DMS79 (cell line): ENCODE data around the gene CHI3L1.

Experiments
- DNase-seq: peaks from one replicate; lab custom pipeline; 2025; lab: John Stamatoyannopoulos, UW

The CHI3L1 gene

DNA sequence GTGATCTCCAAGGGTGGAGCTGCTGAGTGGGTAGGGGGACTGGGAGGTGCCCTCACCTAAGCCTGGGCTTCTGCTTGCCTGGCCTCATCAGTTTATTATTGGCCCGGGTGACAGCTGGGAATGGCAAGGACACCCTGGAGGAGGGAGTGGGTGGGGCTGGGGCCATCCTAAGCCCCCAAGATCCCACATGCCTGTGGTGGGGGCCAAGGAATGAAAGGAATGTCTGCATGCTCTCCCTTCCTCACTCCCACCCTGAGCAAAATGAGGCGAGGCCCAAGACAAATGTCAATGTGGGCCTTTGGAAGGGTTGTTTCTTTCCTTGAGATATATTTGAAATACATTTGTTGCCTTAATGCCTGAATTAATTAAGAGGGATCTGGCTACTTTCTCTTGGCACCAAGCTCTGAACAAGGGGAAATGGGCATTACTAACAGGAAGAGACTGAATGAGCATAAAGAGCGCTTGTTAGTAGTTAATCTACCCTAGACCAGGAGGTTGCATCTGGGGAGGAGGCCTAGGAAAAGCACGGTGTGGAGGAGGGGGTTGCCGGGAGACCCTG lies 19.7 kb upstream of the CHI3L1 start:
- DNase-seq: no peak

DNA sequence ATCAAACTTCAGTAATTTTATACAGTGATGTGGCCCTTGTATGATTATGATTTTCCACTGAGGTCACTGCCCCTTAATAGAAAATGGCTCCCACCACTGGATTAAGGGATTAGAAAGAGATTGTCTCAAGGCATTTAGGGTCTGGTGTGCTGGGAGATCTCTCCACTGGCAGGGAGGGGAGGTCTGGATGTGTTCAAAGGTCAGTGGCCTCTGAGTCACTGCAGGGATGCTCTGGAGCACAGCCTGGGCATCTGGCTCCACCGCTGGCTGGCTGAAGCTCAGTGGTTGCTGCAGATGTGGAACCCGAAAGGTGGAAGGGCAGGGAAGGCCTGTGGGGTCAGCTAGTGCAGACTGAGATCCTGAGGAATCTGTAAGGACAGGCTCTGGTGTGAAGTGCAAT lies 18.3 kb upstream of the CHI3L1 start:
- no peak for DNase-seq

DNA sequence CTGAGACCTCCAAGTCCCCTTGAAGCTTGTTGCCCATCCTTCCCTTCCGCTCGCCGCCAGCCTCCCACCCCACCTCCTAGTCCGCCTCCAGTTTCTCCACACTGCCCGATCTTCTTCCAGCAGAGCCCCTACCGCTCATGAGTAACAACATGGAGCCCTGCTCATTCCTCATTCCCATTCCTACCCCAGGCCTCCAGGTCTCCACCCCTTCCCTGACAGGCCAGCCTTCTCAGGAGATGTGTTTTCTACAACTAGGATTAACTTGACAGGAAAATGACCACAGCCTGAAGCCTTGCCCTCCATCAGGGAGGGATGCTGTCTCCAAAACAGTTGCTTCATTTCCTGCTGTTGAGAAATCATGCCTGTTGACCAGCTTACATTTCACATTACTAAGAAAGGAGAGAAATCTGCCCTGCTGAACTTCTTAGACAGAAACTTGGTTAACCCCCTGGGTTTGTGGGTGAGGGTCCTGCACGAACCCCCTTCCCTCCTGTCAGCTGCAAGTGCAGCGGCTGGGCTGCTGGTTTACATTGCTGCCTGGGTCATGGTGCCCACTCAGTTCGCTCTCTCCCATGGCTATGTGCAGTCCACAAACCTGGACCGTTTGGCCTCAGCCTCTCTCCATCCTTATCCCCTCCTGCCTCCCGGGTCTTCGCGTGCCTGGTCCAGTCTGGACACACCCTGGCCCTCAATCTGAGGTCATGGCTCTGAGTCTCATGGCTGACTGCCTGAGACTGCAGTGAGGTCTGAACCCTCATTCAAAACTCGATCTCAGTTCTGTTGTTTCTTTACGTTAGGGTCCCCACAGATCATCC lies 16.1 kb upstream of the CHI3L1 start:
- DNase-seq: no peak

DNA sequence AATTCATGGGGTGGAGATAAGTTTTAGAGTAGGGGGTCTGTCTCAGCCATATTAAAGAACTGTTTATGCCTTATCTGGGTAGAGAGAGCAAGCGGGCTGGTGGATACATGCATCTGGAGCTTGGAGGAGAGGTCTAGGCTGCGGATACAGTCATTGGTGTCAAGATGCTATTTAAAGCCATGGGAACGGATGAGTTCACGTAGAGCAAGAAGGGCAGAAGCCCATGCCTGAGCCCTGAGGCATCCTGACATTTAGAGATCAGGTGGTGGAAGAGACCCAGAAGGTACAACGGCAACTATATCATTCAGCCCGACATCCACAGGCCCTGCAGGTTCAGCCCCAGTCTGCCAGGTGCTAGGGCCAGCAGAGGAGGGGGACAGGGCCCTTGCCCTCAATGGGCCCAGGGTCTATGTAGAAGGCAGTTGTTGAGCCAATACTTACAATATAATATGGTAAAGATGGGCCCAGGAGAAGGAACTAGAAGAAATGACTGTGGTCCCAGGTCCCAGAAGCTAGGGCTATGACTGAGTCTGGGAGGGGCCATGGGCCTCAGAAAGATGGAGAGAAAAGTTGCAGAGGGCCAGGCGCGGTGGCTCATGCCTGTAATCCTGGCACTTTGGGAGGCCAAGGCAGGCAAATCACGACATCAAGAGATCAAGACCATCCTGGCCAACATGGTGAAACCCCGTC lies 15.2 kb upstream of the CHI3L1 start:
- DNase-seq: no peak

DNA sequence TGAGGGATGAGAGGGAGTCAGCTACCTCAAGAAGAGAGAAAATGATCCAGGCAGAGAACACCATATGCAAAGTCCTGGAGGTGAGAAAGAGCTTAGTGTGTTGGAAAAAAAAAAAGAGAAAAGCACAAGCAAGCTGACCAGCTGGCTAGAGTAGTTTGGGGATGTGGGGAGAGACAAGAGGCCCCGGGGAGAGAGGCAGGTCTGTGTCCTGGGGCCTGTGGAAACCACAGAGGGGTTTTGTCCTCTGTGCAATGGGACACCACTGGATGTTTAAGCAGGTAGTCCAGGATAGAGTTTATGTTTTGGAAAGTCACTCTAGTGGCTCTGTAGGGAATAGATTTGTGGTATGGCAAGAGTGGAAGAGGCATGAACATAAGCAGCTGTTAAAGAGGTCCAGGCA lies 14.4 kb upstream of the CHI3L1 start:
- no peak for DNase-seq

DNA sequence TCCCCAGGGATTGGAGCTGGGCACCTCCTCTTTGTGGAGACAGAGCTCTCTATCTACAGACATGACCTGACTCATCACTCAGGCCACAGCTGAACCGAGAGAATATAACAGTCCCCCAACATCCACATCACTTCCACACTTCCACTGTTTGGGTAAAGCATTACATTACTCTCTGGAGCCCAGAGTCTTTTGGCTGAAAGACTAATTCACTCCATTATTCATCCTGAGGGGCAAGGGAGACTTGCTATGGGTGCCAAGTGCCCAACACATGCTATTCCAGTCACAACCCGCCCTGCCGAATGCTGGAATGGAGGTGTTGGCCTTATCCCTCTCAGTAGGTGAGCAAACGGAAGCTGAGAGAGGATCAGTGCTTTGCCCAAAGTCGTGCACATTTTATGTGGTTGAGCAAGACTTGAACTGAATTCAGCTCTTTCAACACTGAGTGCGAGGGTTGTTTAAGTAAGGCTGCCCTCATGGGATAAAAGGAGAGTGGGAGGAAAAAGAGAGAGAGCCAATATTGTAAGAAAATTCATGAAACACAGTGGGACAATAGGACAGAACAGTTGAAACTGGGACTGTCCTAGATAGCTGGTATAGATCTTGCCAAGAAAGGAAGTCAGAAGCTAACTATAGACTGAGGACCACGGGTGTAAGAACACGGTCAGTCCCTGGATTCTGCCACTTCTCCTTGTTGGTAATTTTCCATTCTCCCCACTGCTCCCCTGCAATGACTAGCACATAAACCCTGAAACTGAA lies 13.5 kb upstream of the CHI3L1 start:
- DNase-seq: no peak

DNA sequence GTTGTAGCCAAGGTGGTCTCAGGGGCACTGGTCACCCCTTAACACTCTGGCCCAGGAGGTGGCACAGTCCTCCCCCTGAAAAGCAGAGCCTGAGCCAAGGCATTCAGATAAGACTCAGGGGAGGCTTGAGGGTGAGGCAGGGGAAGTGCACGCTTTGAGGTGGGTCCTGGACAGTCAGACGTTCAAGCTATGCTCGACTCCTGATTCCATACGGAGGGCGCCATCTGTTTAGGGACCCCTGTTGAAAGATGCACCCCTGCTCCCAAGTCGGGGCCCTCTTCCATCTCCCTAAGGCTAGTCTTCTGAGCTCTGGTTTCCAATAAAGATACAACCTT lies 12.9 kb upstream of the CHI3L1 start:
- DNase-seq: no peak

DNA sequence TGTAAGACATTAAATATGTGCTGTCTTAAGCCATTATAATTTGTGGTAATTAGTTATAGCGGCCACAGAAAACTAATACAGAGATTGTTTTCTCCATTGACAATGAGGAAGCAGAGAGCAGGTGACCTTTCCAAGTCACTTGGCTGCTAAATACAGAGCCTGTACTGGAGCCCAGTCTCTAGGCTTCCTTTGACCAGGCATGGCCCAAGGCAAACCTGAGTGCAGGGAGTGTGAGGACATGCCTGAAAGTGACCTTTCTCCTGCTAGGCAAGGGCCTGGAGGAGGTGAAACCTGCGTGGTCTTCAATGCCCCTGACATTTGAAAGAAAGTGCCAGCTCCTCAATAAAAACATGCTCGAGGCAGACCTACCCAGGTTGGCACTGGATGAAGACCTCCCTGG lies 12.5 kb upstream of the CHI3L1 start:
- no peak for DNase-seq

DNA sequence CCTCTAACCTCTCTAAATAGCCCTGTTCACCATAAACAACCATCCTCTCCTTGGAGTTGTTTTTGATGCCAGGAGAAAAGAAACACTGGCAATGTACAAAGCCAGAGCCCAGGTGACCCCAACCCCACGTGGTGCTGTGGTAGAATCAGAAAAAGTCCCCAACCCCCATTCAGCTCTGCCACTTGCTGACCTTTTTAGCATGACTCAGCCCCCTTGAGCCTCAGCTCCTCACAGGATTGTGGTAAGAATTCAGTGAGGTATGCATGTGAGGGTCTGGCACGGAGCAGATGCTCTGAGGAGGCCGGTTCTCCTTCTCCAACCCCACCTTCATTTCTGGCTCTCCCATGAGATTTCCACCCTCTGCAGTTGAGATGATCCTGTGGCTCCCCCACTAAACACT lies 11.1 kb upstream of the CHI3L1 start:
- no peak for DNase-seq

DNA sequence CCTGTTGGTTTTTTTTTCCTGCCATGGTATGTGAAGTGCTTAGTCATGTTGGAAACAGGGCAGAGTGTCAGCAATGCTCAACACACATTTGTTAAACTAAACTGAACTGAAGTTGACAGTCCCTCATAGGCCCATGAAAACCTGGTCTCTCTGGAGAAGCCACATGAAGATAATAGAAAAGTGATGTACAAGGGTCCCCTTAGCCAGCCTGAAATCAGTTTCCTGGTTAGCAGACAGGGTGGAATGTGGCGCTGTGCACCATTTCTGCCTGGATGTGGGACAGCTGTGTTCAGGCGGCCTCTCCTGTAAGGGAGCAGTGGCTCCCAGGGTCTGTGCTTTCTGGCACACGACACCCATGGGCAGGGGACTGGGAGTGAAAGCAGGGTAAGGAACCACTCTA lies 9.9 kb upstream of the CHI3L1 start:
- DNase-seq: no peak

DNA sequence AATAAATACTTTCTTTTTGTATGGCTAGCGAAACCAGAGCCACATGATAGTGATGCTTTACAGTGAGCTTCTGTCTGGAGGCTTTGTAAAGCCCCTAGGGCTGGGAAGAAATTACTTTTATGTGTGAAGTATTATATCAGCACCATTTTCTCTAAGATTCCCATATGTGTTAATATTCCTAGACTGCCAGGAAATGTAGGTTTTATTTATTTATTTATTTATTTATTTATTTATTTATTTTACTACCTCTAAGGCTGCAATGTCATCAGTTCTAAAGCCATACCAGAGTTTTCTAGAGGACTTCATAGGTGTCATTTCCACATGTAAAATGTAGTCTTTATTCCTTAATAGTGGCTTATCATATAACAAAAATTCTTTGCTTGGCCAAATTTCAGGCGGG lies 4.4 kb upstream of the CHI3L1 start:
- no peak for DNase-seq

DNA sequence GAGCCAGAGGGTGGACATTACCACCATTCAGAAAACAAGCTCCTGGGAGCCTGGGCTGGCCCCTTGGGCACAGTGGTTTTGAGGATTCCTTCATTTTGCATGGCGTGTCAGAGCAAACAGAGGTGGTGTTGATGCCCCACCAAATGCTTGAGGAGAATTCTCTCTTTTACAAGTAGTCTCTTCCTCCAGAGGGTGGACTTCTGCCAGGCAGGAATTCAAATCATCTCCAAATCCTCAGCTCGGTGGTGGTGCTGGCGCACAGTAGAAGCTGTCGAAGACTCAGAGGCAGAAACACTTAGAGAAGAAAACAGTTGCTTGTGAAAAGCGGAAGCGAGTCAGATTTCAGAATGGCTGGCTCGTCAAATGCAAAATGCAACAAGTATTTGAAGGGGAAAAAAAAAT lies 3.4 kb upstream of the CHI3L1 start:
- peak; percentile 54 for DNase-seq

DNA sequence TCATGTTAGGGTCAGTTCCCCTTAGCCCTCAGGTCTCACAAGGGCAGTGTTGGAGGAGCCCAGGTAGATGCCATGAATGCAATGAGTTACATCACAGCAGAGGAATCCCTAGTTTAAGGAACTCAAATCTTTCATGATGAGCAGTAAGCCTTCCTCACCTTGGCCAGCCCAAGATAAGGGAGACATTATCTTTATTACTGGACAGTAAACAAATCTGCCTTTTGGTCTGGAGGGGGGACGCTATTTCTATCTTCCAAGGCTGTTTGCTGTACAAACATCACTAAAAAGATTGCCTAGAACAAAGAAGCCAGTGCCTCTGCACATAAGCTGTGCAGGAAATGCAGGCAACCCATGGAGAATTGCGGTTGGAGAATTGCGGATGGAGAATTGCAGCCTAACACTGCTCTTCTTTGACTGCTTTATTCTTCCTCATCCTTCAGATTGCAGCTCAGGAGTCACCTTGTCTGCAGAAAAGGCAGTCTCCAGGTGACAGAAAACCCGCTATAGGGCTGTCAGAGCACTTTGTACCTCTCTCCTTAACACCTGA lies 2.3 kb upstream of the CHI3L1 start:
- no peak for DNase-seq

DNA sequence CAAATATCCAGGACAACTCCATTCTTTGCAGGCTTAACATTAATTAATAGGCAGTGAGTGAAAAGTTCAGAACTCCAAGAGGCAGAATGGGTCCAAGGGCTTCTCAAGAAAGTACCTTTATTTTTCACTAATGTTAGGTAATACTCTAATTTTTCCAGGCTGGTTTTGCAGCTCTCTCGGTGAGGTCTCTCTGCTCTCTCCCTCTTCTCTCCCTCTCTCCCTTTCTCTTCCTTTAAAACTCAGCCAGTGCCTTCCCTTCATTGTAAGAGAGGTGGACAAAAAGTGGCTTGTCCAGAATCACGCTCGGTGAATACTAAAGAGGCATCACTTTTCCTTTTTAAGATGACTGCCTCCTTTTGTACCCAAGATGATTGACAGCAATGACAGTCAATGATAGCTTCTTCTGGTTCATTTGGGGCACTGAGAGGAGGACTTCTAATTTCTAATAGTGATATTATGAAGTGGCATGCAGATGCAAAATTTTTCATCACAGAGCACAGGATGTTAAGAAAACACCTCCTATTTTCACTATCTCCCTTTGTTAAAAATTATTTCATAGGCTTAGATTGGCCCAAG lies 1.3 kb upstream of the CHI3L1 start:
- no peak for DNase-seq

DNA sequence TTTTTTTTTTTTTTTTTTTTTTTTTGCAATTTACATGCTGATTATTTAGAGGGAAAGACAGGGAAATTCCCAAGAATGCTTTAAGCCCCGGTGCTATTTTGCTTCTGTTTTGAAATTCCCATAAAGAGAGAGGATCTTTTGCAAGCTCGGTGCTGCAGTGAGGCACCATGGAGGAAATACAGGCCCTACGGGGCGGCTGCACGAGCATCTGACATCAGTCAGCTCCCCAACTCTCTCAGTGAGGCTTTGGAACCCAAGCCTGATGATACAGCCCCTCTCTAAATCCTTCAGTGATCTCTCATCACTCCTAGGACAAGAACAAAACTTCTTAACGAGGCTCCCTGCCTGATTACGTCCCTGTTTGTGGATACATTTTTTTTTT lies 791 bp upstream of the CHI3L1 start:
- DNase-seq: no peak

DNA sequence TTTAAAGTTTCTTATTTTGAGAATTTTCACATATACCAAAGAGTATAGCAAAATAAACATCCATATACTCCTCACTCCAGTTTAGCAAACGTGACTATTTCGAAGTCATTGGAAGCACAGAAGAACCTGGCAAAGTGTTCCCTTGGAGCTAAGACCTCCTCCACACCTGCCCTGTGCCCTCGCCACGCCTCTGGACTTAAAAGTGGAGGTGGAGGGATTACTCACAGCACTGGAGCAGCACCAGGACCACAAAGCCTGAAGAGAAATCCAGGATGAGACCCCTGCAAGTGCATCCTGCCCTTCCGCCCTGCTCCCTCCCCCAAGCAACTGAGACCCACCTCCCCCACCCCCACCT lies 436 bp downstream of the CHI3L1 start:
- no peak for DNase-seq

DNA sequence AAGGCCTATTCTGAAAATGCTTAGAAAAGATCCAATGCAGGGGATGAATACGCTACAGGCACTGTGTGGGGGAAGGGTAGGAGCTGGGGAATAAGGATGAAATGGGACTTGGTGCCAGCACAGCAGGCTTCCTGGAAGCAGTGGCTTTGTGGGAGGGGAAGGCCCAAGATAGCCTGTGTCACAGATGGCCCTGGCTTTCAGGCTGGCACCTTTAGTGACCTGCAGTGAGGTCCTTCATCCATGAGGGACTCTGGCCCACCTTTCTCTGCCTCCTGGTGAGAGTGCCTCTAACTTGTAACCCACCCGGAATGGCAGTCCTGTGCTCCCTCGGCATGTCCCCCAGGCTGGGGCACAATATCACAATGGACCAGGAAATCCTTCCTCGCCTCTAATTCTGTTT lies 919 bp downstream of the CHI3L1 start:
- no peak for DNase-seq

DNA sequence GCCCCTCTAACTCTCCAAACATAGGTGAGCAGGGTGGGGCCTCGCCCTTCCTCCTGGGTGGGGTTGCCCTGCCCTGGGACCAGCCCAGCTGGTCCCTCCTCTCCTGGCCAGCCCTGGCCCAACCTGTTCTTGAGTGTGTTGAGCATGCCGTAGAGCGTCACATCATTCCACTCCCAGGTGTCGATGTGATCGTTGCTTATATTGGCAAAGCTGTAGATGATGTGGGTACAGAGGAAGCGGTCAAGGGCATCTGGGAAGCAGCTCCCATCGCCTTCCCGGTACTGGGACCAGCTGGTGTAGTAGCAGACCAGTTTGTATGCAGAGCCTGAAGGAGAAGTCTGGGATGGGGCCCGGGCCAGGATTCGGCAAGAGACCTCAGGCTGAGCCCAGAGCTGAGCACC lies 1.4 kb downstream of the CHI3L1 start:
- no peak for DNase-seq

DNA sequence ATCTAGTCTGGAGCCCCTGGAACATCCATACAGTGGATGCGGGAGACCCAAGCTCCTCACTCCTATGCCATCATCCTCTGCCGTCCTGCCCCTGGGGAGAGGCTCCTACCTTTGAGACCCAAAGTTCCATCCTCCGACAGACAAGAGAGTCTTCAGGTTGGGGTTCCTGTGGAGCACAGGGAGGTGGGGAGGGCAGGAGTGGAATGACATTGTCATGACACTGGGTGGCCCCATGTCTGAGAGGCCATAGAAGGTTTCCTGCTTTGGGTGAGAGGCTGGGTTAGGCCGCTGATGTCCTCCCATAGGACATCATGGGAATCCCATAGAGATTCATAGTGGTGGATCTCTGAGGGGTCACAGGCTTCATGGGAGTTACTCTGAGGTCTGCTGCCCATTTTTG lies 2.0 kb downstream of the CHI3L1 start:
- DNase-seq: no peak

DNA sequence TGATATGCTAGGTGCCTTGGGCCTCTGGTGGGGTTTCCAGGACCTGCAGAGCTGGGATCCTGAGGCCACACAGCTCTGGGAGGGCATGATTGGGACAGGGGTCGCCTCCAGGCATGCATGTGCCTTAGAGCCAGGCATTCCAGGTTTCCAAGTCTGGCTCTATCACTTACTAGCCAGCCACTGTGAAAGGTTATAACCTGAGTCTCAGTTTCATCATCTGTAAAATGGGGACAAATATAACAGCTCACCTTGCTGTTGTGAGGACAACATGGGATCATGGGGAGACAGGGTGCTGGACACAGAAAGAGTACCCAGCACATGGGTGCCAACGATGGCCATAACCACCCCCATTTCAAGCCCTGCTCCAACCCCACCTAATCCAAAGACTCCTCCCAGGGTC lies 2.7 kb downstream of the CHI3L1 start:
- no peak for DNase-seq

DNA sequence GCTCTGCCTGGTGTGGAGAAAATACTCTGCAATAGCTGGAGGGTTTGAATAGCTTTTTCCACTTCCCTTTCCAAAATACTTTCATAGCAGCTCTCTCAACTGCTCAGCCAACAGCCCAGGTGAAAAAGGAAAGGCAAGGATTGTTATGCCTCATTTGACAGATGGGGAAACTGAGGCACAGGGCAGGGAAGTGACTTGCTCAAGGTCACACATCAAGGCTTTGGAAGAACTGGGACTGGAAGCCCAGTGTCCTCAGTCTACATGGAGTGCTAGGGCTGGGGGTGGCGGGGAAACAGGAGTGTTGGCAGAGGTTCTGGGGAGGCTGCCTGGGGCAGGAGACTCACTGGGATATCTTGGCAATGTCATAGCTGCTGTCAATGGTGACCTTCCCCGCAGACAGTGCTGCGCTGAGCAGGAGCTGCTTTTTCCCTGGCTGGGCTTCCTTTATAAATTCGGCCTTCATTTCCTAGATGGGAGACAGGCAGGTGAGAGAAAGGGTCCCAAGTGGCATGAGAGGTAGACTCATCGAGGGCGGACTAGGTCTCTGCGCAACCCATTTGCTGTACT lies 4.0 kb downstream of the CHI3L1 start:
- DNase-seq: no peak
